Glomerular visceral epithelial cell (primary cell): ENCODE data around the gene SEC24C.

Source experiments
- DNase-seq: peaks from one replicate; pipeline ENCODE4 v3.0.0-alpha.2; 2016; ENCODE audit errors: extremely low spot score

The SEC24C gene

DNA sequence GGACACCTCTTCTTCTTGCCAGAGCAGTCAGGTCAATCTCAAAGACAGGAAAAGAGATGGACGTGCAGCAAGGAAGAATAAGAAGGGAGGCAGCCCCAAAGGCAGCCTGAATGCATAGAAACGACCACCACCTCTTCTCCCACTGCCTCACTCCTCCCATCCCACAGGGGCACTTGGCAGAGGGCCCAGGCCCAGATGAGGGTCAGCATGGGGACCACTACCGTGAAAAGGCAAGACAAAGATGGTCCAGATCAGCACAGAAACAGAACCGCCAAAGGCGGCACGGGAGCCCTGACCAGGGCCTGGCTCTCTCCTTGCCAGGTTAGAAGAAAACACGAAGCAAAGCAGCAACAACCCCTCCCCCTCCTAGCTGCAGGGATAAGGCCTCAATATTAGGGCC is 69.2 kb downstream of the SEC24C start:
- DNase-seq = no peak

GRCh38 chr10:73814276-73814895 is 70.2 kb downstream of the SEC24C start:
- DNase-seq = no peak

DNA sequence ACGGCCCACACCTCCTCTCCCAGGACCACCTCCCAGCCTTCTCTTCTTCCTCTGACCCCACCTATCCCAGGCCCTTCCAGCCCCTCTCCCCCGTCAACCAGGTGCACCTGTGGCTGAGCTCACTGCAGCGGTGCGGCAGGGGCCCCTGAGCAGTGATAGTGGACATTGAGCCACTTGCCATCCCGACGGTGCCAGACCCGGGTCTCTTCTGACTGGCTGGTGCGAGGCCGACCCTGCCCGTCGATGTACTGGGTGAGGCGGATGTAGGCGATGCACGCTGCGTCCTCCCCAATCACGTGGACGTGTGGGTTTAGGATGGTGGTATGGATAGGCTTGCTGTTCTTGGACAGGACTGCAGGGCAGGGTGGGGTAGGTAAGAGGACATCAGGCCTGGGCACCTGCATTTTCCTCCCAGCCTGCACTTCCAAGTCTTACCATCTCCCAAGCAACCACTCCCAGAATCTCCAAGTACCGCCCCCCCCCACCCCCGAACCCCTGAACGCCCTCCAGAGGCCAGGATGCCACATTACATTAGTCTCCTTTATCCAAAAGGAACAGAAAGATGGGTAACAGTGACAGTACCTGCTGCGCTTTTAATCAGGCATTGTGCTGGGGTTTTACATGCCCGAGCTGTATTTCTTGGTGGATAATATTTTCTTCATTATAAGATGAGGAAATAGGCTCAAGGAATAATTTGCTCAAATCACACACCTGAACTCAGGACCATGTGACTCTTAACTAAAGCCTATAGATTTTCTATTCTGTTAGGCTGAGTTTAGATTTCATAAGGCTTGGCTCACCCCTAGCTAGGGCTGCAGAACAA is 70.9 kb downstream of the SEC24C start:
- peak; percentile 32 for DNase-seq

DNA sequence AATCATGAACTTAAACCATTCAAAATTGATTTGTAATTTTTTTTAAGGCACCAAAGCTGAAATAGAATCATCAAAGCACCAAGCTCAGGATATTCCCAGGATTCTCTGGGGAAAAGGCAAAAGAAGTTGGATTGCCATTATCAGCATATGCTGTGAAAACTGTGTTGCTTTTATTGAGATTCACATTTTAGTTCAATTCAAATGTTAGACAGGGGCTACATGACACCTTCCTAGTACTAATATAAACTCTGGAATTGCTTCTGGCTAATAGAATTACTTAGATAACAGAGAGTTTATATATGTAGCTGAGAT is 71.5 kb downstream of the SEC24C start:
- DNase-seq = no peak

- DNase-seq = no peak
Measured at GRCh38 chr10:73816917-73817729, 73.0 kb downstream of the SEC24C start.

- no peak for DNase-seq
Measured at GRCh38 chr10:73817826-73818225, 73.7 kb downstream of the SEC24C start.

DNA sequence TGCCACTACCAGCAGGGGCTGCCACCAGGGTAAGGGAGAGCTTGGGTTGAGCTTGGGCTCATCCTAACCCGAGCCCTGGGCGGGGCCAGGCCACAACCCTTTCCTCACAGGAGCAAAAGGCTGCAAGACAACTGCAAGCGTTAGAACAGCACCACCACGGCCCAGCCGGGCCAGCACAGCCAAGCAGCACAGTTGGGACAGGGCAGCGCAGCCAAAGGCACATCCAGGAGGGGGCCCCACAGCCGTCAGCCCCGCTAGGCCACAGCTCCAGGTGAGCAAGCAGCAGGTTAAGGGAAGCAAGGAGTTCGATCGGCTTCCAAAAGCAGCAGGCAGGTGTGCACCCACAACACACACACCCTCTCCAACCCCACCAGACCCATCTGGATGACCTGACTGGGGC is 74.2 kb downstream of the SEC24C start:
- no peak for DNase-seq

DNA sequence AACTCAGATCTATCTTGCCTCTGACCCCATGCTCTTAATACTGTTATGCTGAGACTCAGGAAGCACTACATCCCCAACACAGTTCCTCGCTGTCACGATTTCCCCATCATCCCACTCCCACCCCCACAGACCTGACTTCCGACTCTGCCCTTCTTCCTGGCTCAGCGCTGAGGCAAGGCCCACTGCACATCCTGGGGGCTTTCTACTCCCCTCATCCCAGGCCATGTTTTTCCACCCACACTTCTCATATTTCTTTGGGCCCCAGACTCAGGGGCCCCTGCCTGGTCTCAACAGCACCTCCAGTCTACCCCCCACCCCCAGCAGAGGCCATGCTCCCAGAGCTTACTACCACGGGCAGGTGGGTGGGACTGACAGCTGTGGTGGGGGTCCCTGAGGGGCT is 74.9 kb downstream of the SEC24C start:
- DNase-seq = no peak

DNA sequence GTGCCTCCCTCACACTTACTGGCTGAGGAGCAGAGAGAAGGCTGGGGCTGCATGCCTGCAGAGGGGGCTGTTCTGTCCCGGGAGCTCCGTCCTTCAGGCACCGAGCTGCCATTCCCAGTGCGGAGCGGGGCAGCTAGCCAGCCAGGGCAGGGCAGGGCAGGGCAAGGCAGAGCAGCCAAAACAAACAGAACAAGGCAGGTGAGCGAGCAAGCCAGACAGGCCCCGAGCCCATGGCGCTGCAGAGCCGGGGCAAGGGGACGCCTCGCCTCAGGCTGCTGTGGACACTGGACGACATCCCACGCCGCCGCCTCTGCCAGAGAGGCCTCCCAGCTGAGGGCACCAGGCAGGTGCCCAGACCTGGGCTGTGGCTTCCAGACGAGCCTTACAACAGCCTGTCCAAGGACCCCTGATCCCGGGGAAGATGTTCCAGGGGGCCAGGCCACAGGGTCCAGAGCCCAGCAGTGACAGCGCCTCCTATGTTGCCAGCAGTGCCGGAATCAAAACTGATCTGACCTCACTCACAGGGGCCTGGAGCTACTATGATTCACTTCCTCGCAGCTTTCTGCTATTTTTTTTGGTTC is 75.4 kb downstream of the SEC24C start:
- DNase-seq = no peak
